ENCODE measurements around the gene TTLL10.

The TTLL10 gene, protein sequence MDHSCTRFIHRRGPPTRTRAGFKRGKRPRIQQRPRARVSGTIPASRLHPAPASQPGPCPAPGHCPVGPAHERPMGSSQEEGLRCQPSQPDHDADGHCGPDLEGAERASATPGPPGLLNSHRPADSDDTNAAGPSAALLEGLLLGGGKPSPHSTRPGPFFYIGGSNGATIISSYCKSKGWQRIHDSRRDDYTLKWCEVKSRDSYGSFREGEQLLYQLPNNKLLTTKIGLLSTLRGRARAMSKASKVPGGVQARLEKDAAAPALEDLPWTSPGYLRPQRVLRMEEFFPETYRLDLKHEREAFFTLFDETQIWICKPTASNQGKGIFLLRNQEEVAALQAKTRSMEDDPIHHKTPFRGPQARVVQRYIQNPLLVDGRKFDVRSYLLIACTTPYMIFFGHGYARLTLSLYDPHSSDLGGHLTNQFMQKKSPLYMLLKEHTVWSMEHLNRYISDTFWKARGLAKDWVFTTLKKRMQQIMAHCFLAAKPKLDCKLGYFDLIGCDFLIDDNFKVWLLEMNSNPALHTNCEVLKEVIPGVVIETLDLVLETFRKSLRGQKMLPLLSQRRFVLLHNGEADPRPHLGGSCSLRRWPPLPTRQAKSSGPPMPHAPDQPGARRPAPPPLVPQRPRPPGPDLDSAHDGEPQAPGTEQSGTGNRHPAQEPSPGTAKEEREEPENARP
- long read RNA-seq = 0 reads

DNA sequence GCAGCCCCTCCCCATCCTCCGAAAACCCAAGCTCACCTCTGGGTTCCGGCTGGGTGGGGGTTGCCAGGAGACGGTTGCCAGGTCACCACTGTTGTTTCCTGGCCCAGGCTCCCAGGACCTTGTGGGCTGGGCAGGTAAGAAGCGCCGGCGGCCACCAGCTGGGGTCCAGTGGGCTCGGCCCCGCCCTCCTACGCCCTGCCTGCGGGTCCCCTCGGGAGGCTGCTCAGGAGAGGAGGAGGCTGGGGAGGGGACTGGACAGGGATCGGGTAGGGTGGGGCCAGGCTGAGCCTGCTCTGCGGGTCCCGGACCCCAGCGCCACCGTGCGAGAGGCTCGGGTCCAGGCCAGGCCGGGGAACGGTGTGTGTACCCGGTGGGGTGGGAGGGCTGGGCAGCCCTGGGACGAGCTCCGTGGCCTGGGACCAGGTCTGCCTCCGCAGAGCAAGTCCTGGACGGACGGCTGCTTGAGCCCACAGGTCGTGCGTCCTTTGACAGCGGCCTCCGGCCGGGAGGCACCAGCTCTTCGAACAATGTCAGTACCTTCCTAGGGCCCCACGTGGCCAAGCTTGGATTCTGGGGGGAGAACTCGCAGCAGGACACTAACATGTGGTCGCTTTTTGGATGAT, at the start of gene TTLL10:
Gene TTLL10 (plus strand): TSS at position 88 of the 623 bp plus-strand sequence. CDS start 5,336 bp downstream, outside the sequence.
- TF ChIP-seq SPI1 (IDR thresholded peaks at IDR 0.05; ENCODE audit: borderline replicate concordance, low read depth) (no peak), POLR2AphosphoS5 (IDR thresholded peaks at IDR 0.05; ENCODE audit: low read depth) (no peak), GABPA (IDR thresholded peaks at IDR 0.05; ENCODE audit: low read depth) (no peak)
- TF ChIP-seq, protein P1, sequence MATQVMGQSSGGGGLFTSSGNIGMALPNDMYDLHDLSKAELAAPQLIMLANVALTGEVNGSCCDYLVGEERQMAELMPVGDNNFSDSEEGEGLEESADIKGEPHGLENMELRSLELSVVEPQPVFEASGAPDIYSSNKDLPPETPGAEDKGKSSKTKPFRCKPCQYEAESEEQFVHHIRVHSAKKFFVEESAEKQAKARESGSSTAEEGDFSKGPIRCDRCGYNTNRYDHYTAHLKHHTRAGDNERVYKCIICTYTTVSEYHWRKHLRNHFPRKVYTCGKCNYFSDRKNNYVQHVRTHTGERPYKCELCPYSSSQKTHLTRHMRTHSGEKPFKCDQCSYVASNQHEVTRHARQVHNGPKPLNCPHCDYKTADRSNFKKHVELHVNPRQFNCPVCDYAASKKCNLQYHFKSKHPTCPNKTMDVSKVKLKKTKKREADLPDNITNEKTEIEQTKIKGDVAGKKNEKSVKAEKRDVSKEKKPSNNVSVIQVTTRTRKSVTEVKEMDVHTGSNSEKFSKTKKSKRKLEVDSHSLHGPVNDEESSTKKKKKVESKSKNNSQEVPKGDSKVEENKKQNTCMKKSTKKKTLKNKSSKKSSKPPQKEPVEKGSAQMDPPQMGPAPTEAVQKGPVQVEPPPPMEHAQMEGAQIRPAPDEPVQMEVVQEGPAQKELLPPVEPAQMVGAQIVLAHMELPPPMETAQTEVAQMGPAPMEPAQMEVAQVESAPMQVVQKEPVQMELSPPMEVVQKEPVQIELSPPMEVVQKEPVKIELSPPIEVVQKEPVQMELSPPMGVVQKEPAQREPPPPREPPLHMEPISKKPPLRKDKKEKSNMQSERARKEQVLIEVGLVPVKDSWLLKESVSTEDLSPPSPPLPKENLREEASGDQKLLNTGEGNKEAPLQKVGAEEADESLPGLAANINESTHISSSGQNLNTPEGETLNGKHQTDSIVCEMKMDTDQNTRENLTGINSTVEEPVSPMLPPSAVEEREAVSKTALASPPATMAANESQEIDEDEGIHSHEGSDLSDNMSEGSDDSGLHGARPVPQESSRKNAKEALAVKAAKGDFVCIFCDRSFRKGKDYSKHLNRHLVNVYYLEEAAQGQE (IDR thresholded peaks at IDR 0.05; ENCODE audit: insufficient replicate concordance, low read depth) = no peak
- TF ChIP-seq, protein P2, sequence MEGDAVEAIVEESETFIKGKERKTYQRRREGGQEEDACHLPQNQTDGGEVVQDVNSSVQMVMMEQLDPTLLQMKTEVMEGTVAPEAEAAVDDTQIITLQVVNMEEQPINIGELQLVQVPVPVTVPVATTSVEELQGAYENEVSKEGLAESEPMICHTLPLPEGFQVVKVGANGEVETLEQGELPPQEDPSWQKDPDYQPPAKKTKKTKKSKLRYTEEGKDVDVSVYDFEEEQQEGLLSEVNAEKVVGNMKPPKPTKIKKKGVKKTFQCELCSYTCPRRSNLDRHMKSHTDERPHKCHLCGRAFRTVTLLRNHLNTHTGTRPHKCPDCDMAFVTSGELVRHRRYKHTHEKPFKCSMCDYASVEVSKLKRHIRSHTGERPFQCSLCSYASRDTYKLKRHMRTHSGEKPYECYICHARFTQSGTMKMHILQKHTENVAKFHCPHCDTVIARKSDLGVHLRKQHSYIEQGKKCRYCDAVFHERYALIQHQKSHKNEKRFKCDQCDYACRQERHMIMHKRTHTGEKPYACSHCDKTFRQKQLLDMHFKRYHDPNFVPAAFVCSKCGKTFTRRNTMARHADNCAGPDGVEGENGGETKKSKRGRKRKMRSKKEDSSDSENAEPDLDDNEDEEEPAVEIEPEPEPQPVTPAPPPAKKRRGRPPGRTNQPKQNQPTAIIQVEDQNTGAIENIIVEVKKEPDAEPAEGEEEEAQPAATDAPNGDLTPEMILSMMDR (IDR thresholded peaks at IDR 0.05; ENCODE audit: insufficient read depth, low read length) = no peak
- Histone ChIP-seq H3K27me3 (ENCODE audit: insufficient read depth, poor library complexity, severe bottlenecking) (peaks cover 9% of the 10 kb centered on the region), H3K27ac (replicated peaks) (peak within 1 kb of the TSS; percentile 54), H3K4me3 (replicated peaks; ENCODE audit: insufficient read depth, low read length) (no peak within 1 kb of the TSS)
- no peak for DNase-seq (ENCODE audit: low read depth in 1 of 2, low spot score in 1 of 2)

DNA sequence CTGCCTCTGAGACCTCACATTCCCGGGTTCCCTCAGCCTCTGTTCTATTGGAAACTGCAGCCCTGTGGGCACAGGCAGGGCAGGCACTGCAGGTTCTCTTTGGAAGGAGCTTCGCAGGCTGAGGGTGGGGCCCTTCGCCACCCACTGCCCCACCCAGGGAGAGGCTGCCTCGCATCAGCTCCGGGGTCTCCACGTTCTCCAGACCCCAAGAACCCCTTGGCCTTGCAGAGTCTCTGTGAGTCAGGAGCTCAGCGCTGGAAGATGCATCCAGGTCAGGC, 49.2 kb upstream of the TTLL10 start:
- no peak for DNase-seq (ENCODE audit: low read depth in 1 of 2, low spot score in 1 of 2)
- H3K4me3 ChIP-seq (replicated peaks; ENCODE audit: insufficient read depth, low read length) = no peak overlapping the region
- TF ChIP-seq SPI1 (IDR thresholded peaks at IDR 0.05; ENCODE audit: borderline replicate concordance, low read depth) (no peak), GABPA (IDR thresholded peaks at IDR 0.05; ENCODE audit: low read depth) (no peak), POLR2AphosphoS5 (IDR thresholded peaks at IDR 0.05; ENCODE audit: low read depth) (no peak)
- TF ChIP-seq, protein P1 (IDR thresholded peaks at IDR 0.05; ENCODE audit: insufficient replicate concordance, low read depth) = no peak
- TF ChIP-seq, protein P2 (IDR thresholded peaks at IDR 0.05; ENCODE audit: insufficient read depth, low read length) = no peak
- H3K27me3 ChIP-seq (ENCODE audit: insufficient read depth, poor library complexity, severe bottlenecking) = peaks cover 8% of the 10 kb centered on the region
- no peak overlapping the region for H3K27ac ChIP-seq (replicated peaks)

DNA sequence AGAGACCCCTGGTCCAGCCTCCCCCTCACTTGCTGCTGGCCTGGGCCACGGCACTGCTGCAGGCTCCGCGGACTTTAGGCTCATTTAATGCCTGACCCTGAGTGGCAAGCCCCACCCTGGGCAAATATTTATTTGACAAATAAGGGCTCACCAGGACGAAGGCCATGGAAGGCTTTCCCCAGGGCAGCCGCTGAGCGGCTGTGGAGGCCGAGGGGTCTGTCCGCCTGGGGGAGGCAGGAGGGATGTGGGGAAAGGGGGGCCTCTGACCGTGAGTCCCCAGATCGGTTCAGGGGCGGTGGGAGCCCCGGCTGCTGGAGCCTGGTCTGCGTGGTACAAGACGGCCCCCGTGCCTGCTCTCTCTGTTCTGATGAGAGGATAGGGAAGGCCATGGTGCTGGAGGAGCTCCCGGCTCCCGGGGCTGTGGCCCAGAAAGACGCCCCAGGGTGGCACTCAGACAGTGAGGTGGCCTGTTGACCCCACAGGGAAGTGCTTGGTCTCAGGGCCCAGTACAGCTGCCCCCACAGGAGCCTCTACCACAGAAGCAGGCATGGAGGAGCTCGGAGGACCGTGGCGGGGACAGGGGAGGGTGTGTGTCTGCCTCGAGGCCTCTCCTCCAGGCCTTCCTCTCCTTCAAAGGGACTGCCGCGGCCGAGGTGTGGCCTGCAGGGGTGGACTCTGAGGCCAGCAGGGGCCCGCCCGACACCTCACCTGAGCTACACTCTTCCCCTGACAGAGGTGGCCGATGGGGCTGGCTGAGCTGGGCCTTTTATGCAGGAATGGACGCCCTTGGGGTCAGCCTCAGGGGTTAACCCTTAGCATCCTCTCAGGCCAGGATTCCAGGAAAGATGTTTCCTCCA, 48.7 kb upstream of the TTLL10 start:
- Histone ChIP-seq H3K27me3 (ENCODE audit: insufficient read depth, poor library complexity, severe bottlenecking) (peaks cover 7% of the 10 kb centered on the region), H3K27ac (replicated peaks) (no peak overlapping the region), H3K4me3 (replicated peaks; ENCODE audit: insufficient read depth, low read length) (no peak overlapping the region)
- no peak for DNase-seq (ENCODE audit: low read depth in 1 of 2, low spot score in 1 of 2)
- TF ChIP-seq, protein P2 (IDR thresholded peaks at IDR 0.05; ENCODE audit: insufficient read depth, low read length) = no peak
- TF ChIP-seq SPI1 (IDR thresholded peaks at IDR 0.05; ENCODE audit: borderline replicate concordance, low read depth) = no peak
- TF ChIP-seq, protein P1 (IDR thresholded peaks at IDR 0.05; ENCODE audit: insufficient replicate concordance, low read depth) = no peak
- no peak for TF ChIP-seq POLR2AphosphoS5 (IDR thresholded peaks at IDR 0.05; ENCODE audit: low read depth)
- no peak for TF ChIP-seq GABPA (IDR thresholded peaks at IDR 0.05; ENCODE audit: low read depth)

All from HL-60 (cell line).